ENCODE data around the gene PBXIP1. TPM values are rescaled to one million over a fixed set of nuclear protein-coding genes. Genes with fewer than 3 reads are reported as not detected.
"Not testable (repeated sequence)": the region's sequence is repeated elsewhere in the genome, so short reads cannot be mapped to it uniquely, and the experiment has no call there.

PBXIP1 gene
- total RNA-seq, 1 donor from 2014 or later: 92.6 TPM

- Mint-ChIP-seq H3K27me3 (ENCODE audit: unreplicated experiment) (no peaks in the 10 kb centered on the region), H3K4me3 (ENCODE audit: unreplicated experiment) (no peak overlapping the region), H3K36me3 (ENCODE audit: unreplicated experiment) (no peaks in the 10 kb centered on the region), H3K27ac (ENCODE audit: unreplicated experiment) (no peak overlapping the region), H3K4me1 (ENCODE audit: unreplicated experiment) (peaks cover 17% of the 10 kb centered on the region), H3K9me3 (ENCODE audit: unreplicated experiment) (no peaks in the 10 kb centered on the region)
- no peak for TF ChIP-seq CTCF (IDR thresholded peaks at IDR 0.05)
- no peak for DNase-seq (ENCODE audit: extremely low spot score, unreplicated experiment)
Observed at GRCh38 chr1:154998201-154998780, 42.4 kb upstream of the PBXIP1 start.

GRCh38 chr1:154996966-154997701, 41.2 kb upstream of the PBXIP1 start:
- peaks cover 22% of the 10 kb centered on the region for H3K4me1 Mint-ChIP-seq (ENCODE audit: unreplicated experiment)
- no peaks in the 10 kb centered on the region for H3K36me3 Mint-ChIP-seq (ENCODE audit: unreplicated experiment)
- no peak overlapping the region for H3K4me3 Mint-ChIP-seq (ENCODE audit: unreplicated experiment)
- no peak overlapping the region for H3K27ac Mint-ChIP-seq (ENCODE audit: unreplicated experiment)
- no peak for TF ChIP-seq CTCF (IDR thresholded peaks at IDR 0.05)
- no peaks in the 10 kb centered on the region for H3K27me3 Mint-ChIP-seq (ENCODE audit: unreplicated experiment)
- no peak for DNase-seq (ENCODE audit: extremely low spot score, unreplicated experiment)
- H3K9me3 Mint-ChIP-seq (ENCODE audit: unreplicated experiment): no peaks in the 10 kb centered on the region

GRCh38 chr1:154995301-154995983, 39.5 kb upstream of the PBXIP1 start:
- H3K27me3 Mint-ChIP-seq (ENCODE audit: unreplicated experiment); DNase-seq (ENCODE audit: extremely low spot score, unreplicated experiment); H3K36me3 Mint-ChIP-seq (ENCODE audit: unreplicated experiment); H3K4me3 Mint-ChIP-seq (ENCODE audit: unreplicated experiment); H3K9me3 Mint-ChIP-seq (ENCODE audit: unreplicated experiment): not testable (repeated sequence)
- peak overlapping the region; percentile 18 for H3K27ac Mint-ChIP-seq (ENCODE audit: unreplicated experiment)
- H3K4me1 Mint-ChIP-seq (ENCODE audit: unreplicated experiment): peaks cover 22% of the 10 kb centered on the region
- TF ChIP-seq CTCF (IDR thresholded peaks at IDR 0.05): peak; percentile 58

GRCh38 chr1:154994591-154994990, 38.7 kb upstream of the PBXIP1 start:
- H3K27me3 Mint-ChIP-seq (ENCODE audit: unreplicated experiment): no peaks in the 10 kb centered on the region
- no peak overlapping the region for H3K27ac Mint-ChIP-seq (ENCODE audit: unreplicated experiment)
- H3K36me3 Mint-ChIP-seq (ENCODE audit: unreplicated experiment): no peaks in the 10 kb centered on the region
- no peak for DNase-seq (ENCODE audit: extremely low spot score, unreplicated experiment)
- H3K4me3 Mint-ChIP-seq (ENCODE audit: unreplicated experiment): no peak overlapping the region
- peaks cover 15% of the 10 kb centered on the region for H3K4me1 Mint-ChIP-seq (ENCODE audit: unreplicated experiment)
- no peaks in the 10 kb centered on the region for H3K9me3 Mint-ChIP-seq (ENCODE audit: unreplicated experiment)
- TF ChIP-seq CTCF (IDR thresholded peaks at IDR 0.05): no peak

GRCh38 chr1:154994269-154994587, 38.3 kb upstream of the PBXIP1 start:
- Mint-ChIP-seq H3K27me3 (ENCODE audit: unreplicated experiment) (no peaks in the 10 kb centered on the region), H3K9me3 (ENCODE audit: unreplicated experiment) (no peaks in the 10 kb centered on the region), H3K36me3 (ENCODE audit: unreplicated experiment) (peaks cover 2% of the 10 kb centered on the region), H3K27ac (ENCODE audit: unreplicated experiment) (no peak overlapping the region), H3K4me1 (ENCODE audit: unreplicated experiment) (peaks cover 14% of the 10 kb centered on the region), H3K4me3 (ENCODE audit: unreplicated experiment) (no peak overlapping the region)
- TF ChIP-seq CTCF (IDR thresholded peaks at IDR 0.05): no peak
- DNase-seq (ENCODE audit: extremely low spot score, unreplicated experiment): no peak
